ENCODE measurements around the gene DLST.

DLST gene

GRCh38 chr14:74919421-74920165, 37.9 kb downstream of the DLST start:
- Histone ChIP-seq H3K79me2 (ENCODE audit: insufficient read depth, low read length) (no peaks in the 10 kb centered on the region), H3K4me2 (ENCODE audit: low read depth, low read length, poor library complexity, severe bottlenecking) (no peak overlapping the region)

DNA sequence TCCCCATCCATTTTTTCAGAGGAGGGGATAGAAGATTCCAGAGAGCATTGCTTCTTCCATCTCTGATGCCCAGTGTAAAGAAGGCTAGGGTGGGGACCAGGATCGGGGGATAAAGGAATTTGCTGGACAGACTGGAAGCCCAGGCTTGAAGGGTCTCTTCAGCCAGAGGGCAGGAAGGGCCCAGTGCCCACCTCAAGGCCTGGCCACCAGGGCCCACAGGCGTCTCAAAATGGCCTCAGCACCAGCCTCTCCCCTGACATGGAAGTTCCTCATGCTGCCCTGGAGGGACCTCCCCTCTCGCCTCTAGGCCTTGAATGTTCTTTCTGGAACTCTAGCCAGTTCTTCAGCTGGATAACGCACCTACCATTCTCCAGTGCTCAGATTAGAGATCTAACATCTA, 38.6 kb downstream of the DLST start:
- no peak overlapping the region for H3K4me2 ChIP-seq (ENCODE audit: low read depth, low read length, poor library complexity, severe bottlenecking)
- no peaks in the 10 kb centered on the region for H3K27me3 ChIP-seq (ENCODE audit: insufficient read depth, low read length, poor library complexity, severe bottlenecking)
- no peaks in the 10 kb centered on the region for H3F3A ChIP-seq (ENCODE audit: low read depth)
- no peaks in the 10 kb centered on the region for H3K4me1 ChIP-seq (ENCODE audit: insufficient read depth, low read length, poor library complexity, severe bottlenecking)
- H3K9me2 ChIP-seq (replicated peaks; ENCODE audit: low read depth, low read length): no peaks in the 10 kb centered on the region
- no peak for TF ChIP-seq EZH2phosphoT487 (IDR thresholded peaks at IDR 0.05; ENCODE audit: borderline replicate concordance)
- TF ChIP-seq, protein P1, sequence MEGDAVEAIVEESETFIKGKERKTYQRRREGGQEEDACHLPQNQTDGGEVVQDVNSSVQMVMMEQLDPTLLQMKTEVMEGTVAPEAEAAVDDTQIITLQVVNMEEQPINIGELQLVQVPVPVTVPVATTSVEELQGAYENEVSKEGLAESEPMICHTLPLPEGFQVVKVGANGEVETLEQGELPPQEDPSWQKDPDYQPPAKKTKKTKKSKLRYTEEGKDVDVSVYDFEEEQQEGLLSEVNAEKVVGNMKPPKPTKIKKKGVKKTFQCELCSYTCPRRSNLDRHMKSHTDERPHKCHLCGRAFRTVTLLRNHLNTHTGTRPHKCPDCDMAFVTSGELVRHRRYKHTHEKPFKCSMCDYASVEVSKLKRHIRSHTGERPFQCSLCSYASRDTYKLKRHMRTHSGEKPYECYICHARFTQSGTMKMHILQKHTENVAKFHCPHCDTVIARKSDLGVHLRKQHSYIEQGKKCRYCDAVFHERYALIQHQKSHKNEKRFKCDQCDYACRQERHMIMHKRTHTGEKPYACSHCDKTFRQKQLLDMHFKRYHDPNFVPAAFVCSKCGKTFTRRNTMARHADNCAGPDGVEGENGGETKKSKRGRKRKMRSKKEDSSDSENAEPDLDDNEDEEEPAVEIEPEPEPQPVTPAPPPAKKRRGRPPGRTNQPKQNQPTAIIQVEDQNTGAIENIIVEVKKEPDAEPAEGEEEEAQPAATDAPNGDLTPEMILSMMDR (conservative IDR thresholded peaks at IDR 0.05; ENCODE audit: low read length): no peak
- no peaks in the 10 kb centered on the region for H3K79me2 ChIP-seq (ENCODE audit: insufficient read depth, low read length)
- H3K9ac ChIP-seq (ENCODE audit: low read depth, low read length, poor library complexity, severe bottlenecking): no peak overlapping the region
- no peak overlapping the region for H2AFZ ChIP-seq (ENCODE audit: low read length)
- H4K20me1 ChIP-seq (ENCODE audit: insufficient read depth, low read length, poor library complexity, severe bottlenecking): no peaks in the 10 kb centered on the region
- no peaks in the 10 kb centered on the region for H3K9me3 ChIP-seq (ENCODE audit: insufficient read depth, low read depth, low read length)
- H3K36me3 ChIP-seq (ENCODE audit: insufficient read depth, low read length): no peaks in the 10 kb centered on the region
- no peak overlapping the region for H3K4me3 ChIP-seq (ENCODE audit: low read length, poor library complexity, severe bottlenecking)

More at GRCh38 chr14:74919421-74920165, 37.9 kb downstream of the DLST start:
- no peaks in the 10 kb centered on the region for H4K20me1 ChIP-seq (ENCODE audit: insufficient read depth, low read length, poor library complexity, severe bottlenecking)
- no peaks in the 10 kb centered on the region for H3K9me2 ChIP-seq (replicated peaks; ENCODE audit: low read depth, low read length)
- H3K9me3 ChIP-seq (ENCODE audit: insufficient read depth, low read depth, low read length): no peaks in the 10 kb centered on the region
- TF ChIP-seq, protein P1 (conservative IDR thresholded peaks at IDR 0.05; ENCODE audit: low read length): no peak
- TF ChIP-seq EZH2phosphoT487 (IDR thresholded peaks at IDR 0.05; ENCODE audit: borderline replicate concordance): no peak
- no peak overlapping the region for H2AFZ ChIP-seq (ENCODE audit: low read length)
- no peaks in the 10 kb centered on the region for H3K36me3 ChIP-seq (ENCODE audit: insufficient read depth, low read length)
- no peak overlapping the region for H3K4me3 ChIP-seq (ENCODE audit: low read length, poor library complexity, severe bottlenecking)
- no peaks in the 10 kb centered on the region for H3F3A ChIP-seq (ENCODE audit: low read depth)
- no peaks in the 10 kb centered on the region for H3K4me1 ChIP-seq (ENCODE audit: insufficient read depth, low read length, poor library complexity, severe bottlenecking)
- H3K9ac ChIP-seq (ENCODE audit: low read depth, low read length, poor library complexity, severe bottlenecking): no peak overlapping the region
- H3K27me3 ChIP-seq (ENCODE audit: insufficient read depth, low read length, poor library complexity, severe bottlenecking): no peaks in the 10 kb centered on the region

DNA sequence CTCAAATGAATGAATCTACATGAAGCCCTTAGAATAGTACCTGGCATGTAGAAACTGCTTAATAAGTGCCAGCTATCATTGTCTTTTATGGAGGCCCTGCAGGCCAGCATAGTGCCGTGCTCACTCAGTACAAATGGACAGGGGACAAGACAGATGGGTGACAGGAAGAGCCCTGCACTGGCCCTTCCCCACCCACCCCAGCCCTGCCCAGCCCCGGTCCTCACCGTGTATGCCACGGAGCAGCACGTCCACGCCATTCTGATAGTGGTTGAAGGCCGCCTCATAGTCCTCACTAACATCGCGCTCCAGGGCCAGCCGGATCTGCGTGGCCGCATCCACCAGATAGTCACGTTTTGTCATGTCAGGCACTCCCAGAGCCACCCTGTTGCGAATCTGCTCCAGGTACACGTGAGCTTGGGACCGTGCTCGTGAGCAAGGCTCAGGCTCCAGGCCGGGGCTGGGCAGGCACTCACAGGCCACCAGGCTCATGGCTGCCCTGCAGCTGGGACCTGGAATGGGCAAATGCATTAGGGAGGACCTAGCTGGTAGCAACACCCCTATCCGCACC, 39.4 kb downstream of the DLST start:
- no peak overlapping the region for H3K4me3 ChIP-seq (ENCODE audit: low read length, poor library complexity, severe bottlenecking)
- H3K36me3 ChIP-seq (ENCODE audit: insufficient read depth, low read length): no peaks in the 10 kb centered on the region
- H3K79me2 ChIP-seq (ENCODE audit: insufficient read depth, low read length): no peaks in the 10 kb centered on the region
- H3F3A ChIP-seq (ENCODE audit: low read depth): no peaks in the 10 kb centered on the region
- no peaks in the 10 kb centered on the region for H4K20me1 ChIP-seq (ENCODE audit: insufficient read depth, low read length, poor library complexity, severe bottlenecking)
- H3K4me2 ChIP-seq (ENCODE audit: low read depth, low read length, poor library complexity, severe bottlenecking): no peak overlapping the region
- no peaks in the 10 kb centered on the region for H3K27me3 ChIP-seq (ENCODE audit: insufficient read depth, low read length, poor library complexity, severe bottlenecking)
- no peaks in the 10 kb centered on the region for H3K9me2 ChIP-seq (replicated peaks; ENCODE audit: low read depth, low read length)
- H2AFZ ChIP-seq (ENCODE audit: low read length): no peak overlapping the region
- TF ChIP-seq EZH2phosphoT487 (IDR thresholded peaks at IDR 0.05; ENCODE audit: borderline replicate concordance): no peak
- TF ChIP-seq, protein P1 (conservative IDR thresholded peaks at IDR 0.05; ENCODE audit: low read length): no peak
- no peaks in the 10 kb centered on the region for H3K9me3 ChIP-seq (ENCODE audit: insufficient read depth, low read depth, low read length)
- H3K4me1 ChIP-seq (ENCODE audit: insufficient read depth, low read length, poor library complexity, severe bottlenecking): no peaks in the 10 kb centered on the region
- no peak overlapping the region for H3K9ac ChIP-seq (ENCODE audit: low read depth, low read length, poor library complexity, severe bottlenecking)

All from Loucy (cell line).